ENCODE data around the gene COP1.

DNA sequence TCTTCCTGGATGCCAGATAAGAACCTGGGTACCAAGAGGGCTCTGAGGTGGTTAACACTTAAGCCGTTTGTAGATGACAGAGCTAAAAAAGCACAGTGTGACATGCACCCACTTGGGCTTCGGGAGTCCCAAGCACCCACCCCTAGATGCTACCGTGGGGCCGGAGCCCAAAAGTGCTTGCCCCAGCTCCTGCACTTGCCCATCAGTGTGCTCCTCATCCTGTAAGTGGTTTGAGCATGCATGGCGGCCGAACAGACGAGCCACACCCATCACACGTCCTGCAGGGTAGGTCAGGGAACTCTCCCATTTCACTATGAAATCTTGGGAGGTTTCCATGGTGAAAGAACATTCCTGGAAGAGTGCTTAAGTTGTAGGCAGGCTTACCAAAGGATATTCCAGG is 304.8 kb downstream of the COP1 start:
- TF ChIP-seq FOXJ3 (CRISPR knock-in tag; IDR thresholded peaks at IDR 0.05; ENCODE audit: borderline replicate concordance) (no peak), NR2C2 (CRISPR knock-in tag; IDR thresholded peaks at IDR 0.05) (no peak), TEAD4 (CRISPR knock-in tag; IDR thresholded peaks at IDR 0.05) (no peak), OVOL2 (CRISPR knock-in tag; IDR thresholded peaks at IDR 0.05; ENCODE audit: borderline replicate concordance) (no peak), TP53 (CRISPR knock-in tag; IDR thresholded peaks at IDR 0.05) (no peak), E2F4 (CRISPR knock-in tag; IDR thresholded peaks at IDR 0.05; ENCODE audit: borderline replicate concordance, low read depth) (no peak), ZBTB21 (CRISPR knock-in tag; IDR thresholded peaks at IDR 0.05; ENCODE audit: borderline replicate concordance) (no peak), TCF7 (CRISPR knock-in tag; IDR thresholded peaks at IDR 0.05; ENCODE audit: low read depth) (no peak), SP1 (CRISPR knock-in tag; conservative IDR thresholded peaks at IDR 0.05) (no peak), AFF4 (CRISPR knock-in tag; IDR thresholded peaks at IDR 0.05; ENCODE audit: borderline replicate concordance) (no peak), ELF4 (CRISPR knock-in tag; IDR thresholded peaks at IDR 0.05; ENCODE audit: low read depth) (no peak)
- TF ChIP-seq, protein P1, sequence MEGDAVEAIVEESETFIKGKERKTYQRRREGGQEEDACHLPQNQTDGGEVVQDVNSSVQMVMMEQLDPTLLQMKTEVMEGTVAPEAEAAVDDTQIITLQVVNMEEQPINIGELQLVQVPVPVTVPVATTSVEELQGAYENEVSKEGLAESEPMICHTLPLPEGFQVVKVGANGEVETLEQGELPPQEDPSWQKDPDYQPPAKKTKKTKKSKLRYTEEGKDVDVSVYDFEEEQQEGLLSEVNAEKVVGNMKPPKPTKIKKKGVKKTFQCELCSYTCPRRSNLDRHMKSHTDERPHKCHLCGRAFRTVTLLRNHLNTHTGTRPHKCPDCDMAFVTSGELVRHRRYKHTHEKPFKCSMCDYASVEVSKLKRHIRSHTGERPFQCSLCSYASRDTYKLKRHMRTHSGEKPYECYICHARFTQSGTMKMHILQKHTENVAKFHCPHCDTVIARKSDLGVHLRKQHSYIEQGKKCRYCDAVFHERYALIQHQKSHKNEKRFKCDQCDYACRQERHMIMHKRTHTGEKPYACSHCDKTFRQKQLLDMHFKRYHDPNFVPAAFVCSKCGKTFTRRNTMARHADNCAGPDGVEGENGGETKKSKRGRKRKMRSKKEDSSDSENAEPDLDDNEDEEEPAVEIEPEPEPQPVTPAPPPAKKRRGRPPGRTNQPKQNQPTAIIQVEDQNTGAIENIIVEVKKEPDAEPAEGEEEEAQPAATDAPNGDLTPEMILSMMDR (IDR thresholded peaks at IDR 0.05) = no peak
- TF ChIP-seq, protein P2, sequence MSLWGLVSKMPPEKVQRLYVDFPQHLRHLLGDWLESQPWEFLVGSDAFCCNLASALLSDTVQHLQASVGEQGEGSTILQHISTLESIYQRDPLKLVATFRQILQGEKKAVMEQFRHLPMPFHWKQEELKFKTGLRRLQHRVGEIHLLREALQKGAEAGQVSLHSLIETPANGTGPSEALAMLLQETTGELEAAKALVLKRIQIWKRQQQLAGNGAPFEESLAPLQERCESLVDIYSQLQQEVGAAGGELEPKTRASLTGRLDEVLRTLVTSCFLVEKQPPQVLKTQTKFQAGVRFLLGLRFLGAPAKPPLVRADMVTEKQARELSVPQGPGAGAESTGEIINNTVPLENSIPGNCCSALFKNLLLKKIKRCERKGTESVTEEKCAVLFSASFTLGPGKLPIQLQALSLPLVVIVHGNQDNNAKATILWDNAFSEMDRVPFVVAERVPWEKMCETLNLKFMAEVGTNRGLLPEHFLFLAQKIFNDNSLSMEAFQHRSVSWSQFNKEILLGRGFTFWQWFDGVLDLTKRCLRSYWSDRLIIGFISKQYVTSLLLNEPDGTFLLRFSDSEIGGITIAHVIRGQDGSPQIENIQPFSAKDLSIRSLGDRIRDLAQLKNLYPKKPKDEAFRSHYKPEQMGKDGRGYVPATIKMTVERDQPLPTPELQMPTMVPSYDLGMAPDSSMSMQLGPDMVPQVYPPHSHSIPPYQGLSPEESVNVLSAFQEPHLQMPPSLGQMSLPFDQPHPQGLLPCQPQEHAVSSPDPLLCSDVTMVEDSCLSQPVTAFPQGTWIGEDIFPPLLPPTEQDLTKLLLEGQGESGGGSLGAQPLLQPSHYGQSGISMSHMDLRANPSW (CRISPR knock-in tag; conservative IDR thresholded peaks at IDR 0.05; ENCODE audit: low read depth) = no peak
- TF ChIP-seq, protein P3, sequence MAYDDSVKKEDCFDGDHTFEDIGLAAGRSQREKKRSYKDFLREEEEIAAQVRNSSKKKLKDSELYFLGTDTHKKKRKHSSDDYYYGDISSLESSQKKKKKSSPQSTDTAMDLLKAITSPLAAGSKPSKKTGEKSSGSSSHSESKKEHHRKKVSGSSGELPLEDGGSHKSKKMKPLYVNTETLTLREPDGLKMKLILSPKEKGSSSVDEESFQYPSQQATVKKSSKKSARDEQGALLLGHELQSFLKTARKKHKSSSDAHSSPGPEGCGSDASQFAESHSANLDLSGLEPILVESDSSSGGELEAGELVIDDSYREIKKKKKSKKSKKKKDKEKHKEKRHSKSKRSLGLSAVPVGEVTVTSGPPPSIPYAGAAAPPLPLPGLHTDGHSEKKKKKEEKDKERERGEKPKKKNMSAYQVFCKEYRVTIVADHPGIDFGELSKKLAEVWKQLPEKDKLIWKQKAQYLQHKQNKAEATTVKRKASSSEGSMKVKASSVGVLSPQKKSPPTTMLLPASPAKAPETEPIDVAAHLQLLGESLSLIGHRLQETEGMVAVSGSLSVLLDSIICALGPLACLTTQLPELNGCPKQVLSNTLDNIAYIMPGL (CRISPR knock-in tag; IDR thresholded peaks at IDR 0.05) = no peak
